Stimulated activated CD8-positive, alpha-beta memory T cell treated with anti-CD3 and anti-CD28 coated beads, Interleukin-7, amount 100 ng/mL, for 24 hours (primary cell): ENCODE results near the gene S100A8.

Experiments used
- DNase-seq: peaks from one replicate; pipeline ENCODE4 v3.0.0-alpha.2; 2020; ENCODE audit warnings: low read depth

The S100A8 gene

GRCh38 chr1:153392822-153393221, 1.9 kb upstream of the S100A8 start:
- no peak for DNase-seq

GRCh38 chr1:153392258-153392657, 1.4 kb upstream of the S100A8 start:
- no peak for DNase-seq

GRCh38 chr1:153389973-153390879, 647 bp downstream of the S100A8 start:
- no peak for DNase-seq

- no peak for DNase-seq
Measured at GRCh38 chr1:153389401-153389800, 1.5 kb downstream of the S100A8 start.

GRCh38 chr1:153387785-153388184, 3.1 kb downstream of the S100A8 start:
- DNase-seq: no peak

GRCh38 chr1:153387001-153387400, 3.9 kb downstream of the S100A8 start:
- no peak for DNase-seq

- DNase-seq: no peak
Measured at GRCh38 chr1:153386500-153386901, 4.4 kb downstream of the S100A8 start.

GRCh38 chr1:153384958-153385580, 5.8 kb downstream of the S100A8 start:
- no peak for DNase-seq

- DNase-seq: no peak
Measured at GRCh38 chr1:153380711-153381110, 10.2 kb downstream of the S100A8 start.

- no peak for DNase-seq
Measured at GRCh38 chr1:153379591-153379990, 11.3 kb downstream of the S100A8 start.

GRCh38 chr1:153375511-153375910, 15.4 kb downstream of the S100A8 start, which contains the start of gene S100A12:
Gene S100A12 (minus strand): TSS chr1:153375621. CDS start chr1:153374592, 1,029 bp downstream.
- DNase-seq: no peak

GRCh38 chr1:153374071-153374470, 16.8 kb downstream of the S100A8 start:
- DNase-seq: no peak

GRCh38 chr1:153372571-153372970, 18.3 kb downstream of the S100A8 start:
- DNase-seq: no peak

GRCh38 chr1:153371231-153371630, 19.6 kb downstream of the S100A8 start:
- no peak for DNase-seq

- DNase-seq: no peak
Measured at GRCh38 chr1:153370146-153370545, 20.7 kb downstream of the S100A8 start.

GRCh38 chr1:153368495-153368894, 22.4 kb downstream of the S100A8 start:
- no peak for DNase-seq

- no peak for DNase-seq
Measured at GRCh38 chr1:153367090-153367489, 23.8 kb downstream of the S100A8 start.

GRCh38 chr1:153366261-153366660, 24.6 kb downstream of the S100A8 start:
- DNase-seq: no peak

GRCh38 chr1:153365696-153366095, 25.2 kb downstream of the S100A8 start:
- DNase-seq: no peak

- DNase-seq: no peak
Measured at GRCh38 chr1:153364766-153365666, 25.9 kb downstream of the S100A8 start.

- DNase-seq: no peak
Measured at GRCh38 chr1:153364156-153364555, 26.7 kb downstream of the S100A8 start.

- no peak for DNase-seq
Measured at GRCh38 chr1:153363641-153364040, 27.2 kb downstream of the S100A8 start.
